Caco-2 (cell line): Measurements from ENCODE around the gene SFTPA1. TPM values are rescaled to one million over a fixed set of nuclear protein-coding genes. Genes with fewer than 3 reads are reported as not detected.
"Not testable (repeated sequence)": the region's sequence is repeated elsewhere in the genome, so short reads cannot be mapped to it uniquely, and the experiment has no call there.

Experiments
- BruUV-seq: library from RNA; stranded (reverse); fragments of 400-500 nt; replicated peaks from 2 replicates; lab custom pipeline; 2021; lab: Mats Ljungman, UMichigan
- CTCF ChIA-PET: fragments of 300-600 bp; sonication (Branson Sonifier 250); formaldehyde crosslinking; loops from one replicate; lab custom pipeline; 2022; ENCODE audit warnings: antibody characterized with exemption; lab: Charles Lee
- POLR2A ChIA-PET: fragments of 300-600 bp; sonication (Branson Sonifier 250); formaldehyde crosslinking; loops from one replicate; lab custom pipeline; 2022; ENCODE audit warnings: antibody characterized with exemption; lab: Charles Lee
- DNase-seq, 2 experiments: peaks; one replicate each; pipeline versions ENCODE4 v3.0.0 to v3.0.0-alpha.2; 2020 to 2022
- H3K27me3 ChIP-seq: replicated peaks from 2 replicates; pipeline ENCODE4 v1.6.0; 2011; ENCODE audit warnings: low read length; ENCODE audit not compliant: control insufficient read depth, insufficient read depth
- H3K36me3 ChIP-seq: 2 replicates; pipeline ENCODE4 v1.5.1; 2011; ENCODE audit warnings: low read length; ENCODE audit not compliant: control insufficient read depth, insufficient read depth
- H3K4me1 ChIP-seq: fragments of 250-450 bp; sonication (Bioruptor Pico); 2 replicates; pipeline ENCODE4 v1.5.1; 2020; ENCODE audit warnings: mild to moderate bottlenecking
- H3K4me3 ChIP-seq: 2 replicates; pipeline ENCODE4 v1.5.1; 2011; ENCODE audit warnings: low read depth, mild to moderate bottlenecking, control low read depth, low read length
- H3K9me3 ChIP-seq: fragments of 250-450 bp; sonication (Bioruptor Pico); 2 replicates; pipeline ENCODE4 v1.5.1; 2020; ENCODE audit warnings: mild to moderate bottlenecking, moderate library complexity
- H3K27ac Mint-ChIP-seq: one replicate; pipeline ENCODE4 v1.8.0; 2022; ENCODE audit warnings: mixed read lengths; ENCODE audit not compliant: unreplicated experiment
- H3K27me3 Mint-ChIP-seq: one replicate; pipeline ENCODE4 v1.8.0; 2022; ENCODE audit warnings: mixed read lengths; ENCODE audit not compliant: insufficient read depth, unreplicated experiment
- H3K36me3 Mint-ChIP-seq: one replicate; pipeline ENCODE4 v1.8.0; 2022; ENCODE audit warnings: mild to moderate bottlenecking, mixed read lengths; ENCODE audit not compliant: insufficient read depth, unreplicated experiment
- H3K4me1 Mint-ChIP-seq: one replicate; pipeline ENCODE4 v1.8.0; 2022; ENCODE audit warnings: low read depth, mixed read lengths; ENCODE audit not compliant: unreplicated experiment
- H3K4me3 Mint-ChIP-seq: one replicate; pipeline ENCODE4 v1.8.0; 2022; ENCODE audit warnings: mild to moderate bottlenecking, moderate library complexity, mixed read lengths; ENCODE audit not compliant: unreplicated experiment
- H3K9me3 Mint-ChIP-seq: one replicate; pipeline ENCODE4 v1.8.0; 2022; ENCODE audit warnings: mixed read lengths; ENCODE audit not compliant: unreplicated experiment
- intact Hi-C: fragments of 100-400 bp; cut with micrococcal nuclease; formaldehyde crosslinking; loops from one replicate; pipeline ENCODE4 v1.10.0; 2022; ENCODE audit not compliant: unreplicated experiment
- total RNA-seq: library from RNA; stranded (reverse); gene quantifications from 2 replicates; pipeline ENCODE4 v1.2.3, GENCODE V29; 2022
- TF ChIP-seq, protein P1 (sequence below), 2 experiments: fragments of 200-600 bp in 1 of 2; IDR thresholded peaks; 1 replicate in 1 of 2; 2 replicates in 1 of 2; pipeline versions ENCODE4 v1.5.1 to v1.8.0; 2011 to 2022; ENCODE audit warnings: antibody characterized with exemption in 1 of 2, control low read depth in 1 of 2, inconsistent platforms in 1 of 2, low read depth in 1 of 2, low read length in 1 of 2, mild to moderate bottlenecking in 1 of 2, moderate library complexity in 1 of 2; ENCODE audit not compliant: insufficient read depth in 1 of 2, severe bottlenecking in 1 of 2, unreplicated experiment in 1 of 2

The SFTPA1 gene
- total RNA-seq, 1 experiment from 2014 or later, result not detected

DNA sequence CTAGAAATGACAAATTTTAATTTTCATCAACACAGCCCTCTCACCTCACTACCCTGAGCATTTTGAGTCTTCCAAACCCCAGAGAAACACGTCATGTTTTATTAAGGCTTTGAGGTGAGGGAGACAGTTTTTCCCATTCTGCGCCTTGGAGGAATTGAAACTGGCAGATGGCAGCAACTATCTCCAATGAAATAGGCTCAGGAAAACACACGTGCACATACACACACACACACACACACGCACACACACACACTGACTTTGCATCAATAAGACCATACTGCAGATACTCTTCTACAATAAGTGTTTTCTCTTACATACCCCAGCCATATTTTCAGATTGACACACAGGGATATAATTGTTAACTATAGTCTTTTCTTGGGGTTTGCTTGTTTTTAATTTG is 47.3 kb upstream of the SFTPA1 start:
- H3K36me3 ChIP-seq, result no peaks in the 10 kb centered on the region
- H3K27me3 Mint-ChIP-seq, result peaks cover 26% of the 10 kb centered on the region
- CTCF ChIA-PET, result interaction anchor here (0.9 kb wide), 1 partner anchor 30 kb away, joined by 3 read pairs; no protein-coding TSS in a partner anchor
- BruUV-seq, result no TSS peak
- TF ChIP-seq, protein P1, sequence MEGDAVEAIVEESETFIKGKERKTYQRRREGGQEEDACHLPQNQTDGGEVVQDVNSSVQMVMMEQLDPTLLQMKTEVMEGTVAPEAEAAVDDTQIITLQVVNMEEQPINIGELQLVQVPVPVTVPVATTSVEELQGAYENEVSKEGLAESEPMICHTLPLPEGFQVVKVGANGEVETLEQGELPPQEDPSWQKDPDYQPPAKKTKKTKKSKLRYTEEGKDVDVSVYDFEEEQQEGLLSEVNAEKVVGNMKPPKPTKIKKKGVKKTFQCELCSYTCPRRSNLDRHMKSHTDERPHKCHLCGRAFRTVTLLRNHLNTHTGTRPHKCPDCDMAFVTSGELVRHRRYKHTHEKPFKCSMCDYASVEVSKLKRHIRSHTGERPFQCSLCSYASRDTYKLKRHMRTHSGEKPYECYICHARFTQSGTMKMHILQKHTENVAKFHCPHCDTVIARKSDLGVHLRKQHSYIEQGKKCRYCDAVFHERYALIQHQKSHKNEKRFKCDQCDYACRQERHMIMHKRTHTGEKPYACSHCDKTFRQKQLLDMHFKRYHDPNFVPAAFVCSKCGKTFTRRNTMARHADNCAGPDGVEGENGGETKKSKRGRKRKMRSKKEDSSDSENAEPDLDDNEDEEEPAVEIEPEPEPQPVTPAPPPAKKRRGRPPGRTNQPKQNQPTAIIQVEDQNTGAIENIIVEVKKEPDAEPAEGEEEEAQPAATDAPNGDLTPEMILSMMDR (IDR thresholded peaks at IDR 0.05; ENCODE audit: insufficient read depth in 1 of 2, low read depth in 1 of 2, low read length in 1 of 2, severe bottlenecking in 1 of 2, unreplicated experiment in 1 of 2), result no peak
- H3K9me3 Mint-ChIP-seq, result no peaks in the 10 kb centered on the region
- POLR2A ChIA-PET, result no interaction called here
- no peaks in the 10 kb centered on the region for H3K27me3 ChIP-seq
- intact Hi-C loops, result no loop called here
- no peaks in the 10 kb centered on the region for H3K4me1 ChIP-seq
- H3K9me3 ChIP-seq, result no peaks in the 10 kb centered on the region
- H3K4me3 ChIP-seq, result no peak overlapping the region
- DNase-seq, result no peak
- H3K27ac Mint-ChIP-seq, result no peak overlapping the region
- peaks cover 6% of the 10 kb centered on the region for H3K4me1 Mint-ChIP-seq
- peaks cover 5% of the 10 kb centered on the region for H3K36me3 Mint-ChIP-seq
- no peak overlapping the region for H3K4me3 Mint-ChIP-seq

DNA sequence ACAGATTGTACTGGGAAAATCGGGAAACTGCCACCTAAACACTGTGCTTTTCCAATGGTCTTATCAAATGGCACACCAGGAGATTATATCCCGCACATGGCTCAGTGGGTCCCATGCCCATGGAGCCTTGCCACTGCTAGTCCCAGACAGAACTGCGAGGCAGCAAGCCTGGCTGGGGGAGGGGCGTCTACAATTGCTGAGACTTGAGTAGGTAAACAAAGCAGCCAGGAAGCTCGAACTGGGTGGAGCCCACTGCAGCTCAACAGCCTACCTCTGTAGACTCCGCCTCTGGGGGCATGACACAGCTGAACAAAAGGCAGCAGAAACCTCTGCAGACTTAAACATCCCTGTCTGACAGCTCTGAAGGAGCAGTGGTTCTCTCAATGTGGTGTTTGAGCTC is 40.1 kb upstream of the SFTPA1 start:
- H3K4me1 Mint-ChIP-seq, POLR2A ChIA-PET, H3K27ac Mint-ChIP-seq, H3K9me3 Mint-ChIP-seq, H3K4me3 ChIP-seq, H3K4me3 Mint-ChIP-seq, H3K9me3 ChIP-seq, H3K36me3 Mint-ChIP-seq, H3K4me1 ChIP-seq, BruUV-seq, intact Hi-C loops, H3K27me3 ChIP-seq, CTCF ChIA-PET, H3K36me3 ChIP-seq: not testable (repeated sequence)
- H3K27me3 Mint-ChIP-seq, result peaks cover 44% of the 10 kb centered on the region
- peak in 1 of 2 experiments; percentile 24 for DNase-seq

DNA sequence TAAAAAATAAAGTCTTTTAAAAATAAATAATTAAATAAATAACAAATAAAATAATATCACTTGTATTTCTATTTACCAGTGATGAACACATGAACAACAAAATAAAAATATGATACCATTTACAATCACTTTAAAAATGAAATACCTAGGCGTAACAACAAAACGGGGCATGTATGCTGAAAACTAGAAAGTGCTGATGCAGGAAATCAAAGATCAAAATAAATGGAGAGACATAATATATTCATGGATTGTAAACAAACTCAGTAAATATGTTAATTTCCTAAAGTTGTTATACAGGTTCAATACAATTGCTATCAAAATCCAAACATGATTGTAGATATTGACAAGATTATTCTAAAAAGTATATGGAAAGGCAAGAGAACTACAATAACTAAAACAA is 31.4 kb upstream of the SFTPA1 start:
- Mint-ChIP-seq H3K9me3 (no peaks in the 10 kb centered on the region), H3K4me1 (no peaks in the 10 kb centered on the region), H3K27me3 (peaks cover 18% of the 10 kb centered on the region), H3K27ac (no peak overlapping the region), H3K36me3 (no peaks in the 10 kb centered on the region), H3K4me3 (no peak overlapping the region)
- Histone ChIP-seq H3K27me3 (no peaks in the 10 kb centered on the region), H3K4me1 (no peaks in the 10 kb centered on the region), H3K36me3 (no peaks in the 10 kb centered on the region), H3K9me3 (no peaks in the 10 kb centered on the region), H3K4me3 (no peak overlapping the region)
- TF ChIP-seq, protein P1 (IDR thresholded peaks at IDR 0.05; ENCODE audit: insufficient read depth in 1 of 2, low read depth in 1 of 2, low read length in 1 of 2, severe bottlenecking in 1 of 2, unreplicated experiment in 1 of 2), result no peak
- no TSS peak for BruUV-seq
- intact Hi-C loops, result no loop called here
- ChIA-PET POLR2A (no interaction called here), CTCF (no interaction called here)
- no peak for DNase-seq

DNA sequence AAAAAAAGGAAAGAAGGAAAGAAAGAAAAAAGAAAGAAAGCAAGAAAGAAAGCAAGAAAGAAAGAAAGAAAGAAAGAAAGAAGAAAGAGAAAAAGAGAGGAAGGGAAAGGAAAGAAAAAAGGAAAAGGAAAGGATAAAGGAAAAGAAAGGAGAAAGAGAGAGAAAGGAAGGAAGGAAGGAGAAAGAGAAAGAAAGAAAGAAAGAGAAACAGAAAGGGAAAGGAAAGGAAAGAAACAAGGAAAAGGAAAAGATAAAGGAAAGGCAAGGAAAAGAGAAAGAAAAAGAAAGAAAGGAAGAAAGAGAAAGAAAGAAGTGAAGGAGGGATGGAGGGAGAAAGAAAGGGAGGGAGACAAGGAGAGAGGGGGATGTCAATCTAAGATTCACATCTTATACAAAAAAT is 29.7 kb upstream of the SFTPA1 start:
- peaks cover 21% of the 10 kb centered on the region for H3K27me3 Mint-ChIP-seq

More for the DNA sequence above, 29.7 kb upstream of the SFTPA1 start:
- no peaks in the 10 kb centered on the region for H3K4me1 Mint-ChIP-seq
- BruUV-seq, result no TSS peak
- H3K9me3 Mint-ChIP-seq, result no peaks in the 10 kb centered on the region
- ChIA-PET POLR2A (no interaction called here), CTCF (no interaction called here)
- H3K4me3 Mint-ChIP-seq, result no peak overlapping the region
- no peak overlapping the region for H3K27ac Mint-ChIP-seq
- H3K9me3 ChIP-seq, result no peaks in the 10 kb centered on the region
- intact Hi-C loops, result no loop called here
- TF ChIP-seq, protein P1 (IDR thresholded peaks at IDR 0.05; ENCODE audit: insufficient read depth in 1 of 2, low read depth in 1 of 2, low read length in 1 of 2, severe bottlenecking in 1 of 2, unreplicated experiment in 1 of 2), result no peak
- DNase-seq, result no peak
- no peak overlapping the region for H3K4me3 ChIP-seq
- H3K36me3 Mint-ChIP-seq, result no peaks in the 10 kb centered on the region
- no peaks in the 10 kb centered on the region for H3K4me1 ChIP-seq
- no peaks in the 10 kb centered on the region for H3K36me3 ChIP-seq
- H3K27me3 ChIP-seq, result no peaks in the 10 kb centered on the region
